GM18873 (cell line): ENCODE measurements around the gene GLI2.

Source experiments
- ATAC-seq: cut with Tn5 transposase; IDR thresholded peaks from one replicate; pipeline ENCODE4 v1.9.1; 2021; ENCODE audit warnings: mild to moderate bottlenecking, moderate library complexity, moderate number of reproducible peaks; ENCODE audit not compliant: unreplicated experiment, low FRiP score

The GLI2 gene

DNA sequence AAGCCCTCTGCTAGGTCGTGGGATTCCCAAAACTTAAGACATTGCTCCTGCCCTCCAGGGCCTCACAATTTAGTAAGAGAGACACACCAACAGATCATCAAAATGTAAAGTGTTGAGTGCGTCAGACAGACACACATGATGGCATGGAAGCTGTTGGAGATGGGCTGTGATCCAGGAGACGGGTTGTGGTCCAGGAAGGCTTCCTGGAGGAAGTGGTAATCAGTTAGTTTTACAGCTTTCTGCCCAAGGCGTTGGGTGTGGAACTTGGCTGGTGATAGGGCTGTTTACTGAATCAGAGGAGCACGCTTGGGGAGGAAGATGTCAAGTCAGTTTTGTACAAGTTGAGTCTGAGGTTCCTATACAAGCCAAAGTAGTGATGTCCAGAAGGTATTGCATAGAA, 24.0 kb upstream of the GLI2 start:
- ATAC-seq: no peak

DNA sequence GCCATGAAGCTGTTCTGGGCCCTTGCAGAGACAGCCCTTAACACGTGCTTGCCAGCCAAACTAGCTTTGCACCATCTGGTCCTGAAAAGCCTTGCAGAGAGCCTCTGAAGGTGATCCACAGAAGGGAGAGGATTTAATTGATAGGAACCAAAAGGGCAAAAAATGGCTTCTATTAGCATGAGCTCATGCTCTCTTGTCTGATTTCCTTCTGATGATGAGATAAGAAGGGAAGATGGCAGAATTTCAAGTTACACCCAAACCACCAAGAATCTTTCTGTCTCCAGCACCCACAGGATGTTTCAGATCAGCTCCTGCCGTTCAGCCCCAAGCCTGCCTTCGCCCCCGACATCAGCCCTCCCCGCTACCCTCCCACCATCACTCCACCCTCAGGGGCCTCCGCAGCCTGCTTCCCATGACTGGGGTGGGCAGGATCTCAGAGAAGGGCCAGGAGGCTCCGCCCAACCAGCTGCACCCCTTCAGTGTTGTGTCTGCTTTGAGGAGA, 23.4 kb upstream of the GLI2 start:
- ATAC-seq: no peak

DNA sequence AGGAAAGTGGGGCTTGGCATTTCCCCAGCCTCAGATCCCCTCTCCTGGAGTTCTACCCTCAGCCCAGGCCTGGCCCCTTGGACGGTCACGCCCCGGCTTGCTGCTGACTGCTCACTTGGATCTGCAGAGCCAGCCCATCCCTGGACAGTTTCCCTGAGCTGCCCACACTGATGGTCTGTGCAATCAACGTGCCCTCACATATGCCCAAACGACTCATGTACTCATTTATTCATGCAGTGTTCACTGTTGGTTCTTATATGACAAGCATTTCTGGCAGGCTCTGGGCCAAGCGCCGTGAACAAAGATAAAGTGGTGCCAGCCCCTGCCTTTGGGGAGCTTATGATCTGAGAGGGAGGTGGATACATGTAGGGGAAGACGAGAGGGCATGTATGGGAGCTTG, 20.3 kb upstream of the GLI2 start:
- ATAC-seq: no peak

DNA sequence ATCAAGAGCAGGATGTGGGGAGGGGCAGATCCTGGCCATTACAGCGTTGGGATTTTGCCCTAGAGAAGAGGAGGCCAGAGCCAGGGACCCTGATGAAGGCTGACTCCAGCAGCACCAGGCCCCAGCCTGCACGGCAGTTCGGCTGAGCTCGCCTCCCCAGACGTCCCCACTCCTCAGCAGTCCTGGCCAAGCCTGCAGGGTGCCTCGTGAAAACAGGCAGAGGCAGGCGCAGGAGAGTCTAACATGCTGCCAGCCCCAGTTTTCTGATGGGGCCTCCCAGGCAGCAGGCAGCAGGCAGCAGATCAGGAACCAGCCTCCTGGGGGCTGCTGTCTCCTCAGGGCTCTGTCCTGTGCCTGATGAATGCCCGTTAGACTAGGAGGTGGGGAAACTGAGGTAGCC, 19.7 kb upstream of the GLI2 start:
- ATAC-seq: no peak

DNA sequence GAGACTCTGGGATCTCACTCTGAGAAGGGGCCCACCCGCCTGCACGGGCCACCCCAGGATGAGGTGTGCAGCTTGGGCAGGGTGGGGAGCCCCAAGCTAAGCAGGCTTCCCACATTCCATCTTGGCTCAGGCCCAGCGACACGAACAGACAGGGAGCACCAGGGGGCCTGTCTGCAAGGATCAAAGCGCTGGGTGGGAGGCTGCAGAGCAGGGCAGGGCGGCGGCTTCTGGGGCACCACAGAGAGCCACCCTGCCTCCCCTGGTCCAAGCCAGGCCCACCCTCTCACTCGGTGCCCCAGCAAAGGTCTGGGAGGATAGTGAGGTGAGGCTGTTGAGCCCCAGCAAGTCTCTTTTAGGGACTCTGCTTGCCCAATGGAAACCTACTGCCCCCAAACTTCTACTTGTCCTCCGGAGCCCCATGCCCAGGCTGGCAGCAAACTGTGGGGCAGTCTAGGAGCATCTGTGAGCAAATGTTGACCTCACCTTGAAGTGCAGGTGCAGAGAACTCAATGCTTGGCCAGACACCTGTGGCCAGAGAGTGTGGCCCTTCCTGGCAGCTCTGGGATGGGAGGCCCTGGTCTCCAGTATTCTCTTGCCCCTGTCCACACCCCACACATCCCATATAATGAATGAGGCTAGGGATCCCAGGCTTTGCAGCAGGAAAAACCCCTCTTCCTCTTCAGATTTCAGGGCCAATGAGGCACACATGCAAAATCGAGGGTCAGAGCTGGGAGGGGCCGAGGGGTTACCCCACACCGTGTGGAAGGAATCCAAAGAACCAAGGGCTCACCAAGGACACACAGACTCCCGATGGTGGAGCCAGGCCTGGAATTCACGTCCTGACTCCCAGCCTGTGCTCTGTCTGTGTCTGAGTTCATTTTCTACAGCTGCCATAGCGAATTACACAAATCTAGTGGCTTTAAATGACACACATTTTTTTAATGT, 18.8 kb upstream of the GLI2 start:
- no peak for ATAC-seq

DNA sequence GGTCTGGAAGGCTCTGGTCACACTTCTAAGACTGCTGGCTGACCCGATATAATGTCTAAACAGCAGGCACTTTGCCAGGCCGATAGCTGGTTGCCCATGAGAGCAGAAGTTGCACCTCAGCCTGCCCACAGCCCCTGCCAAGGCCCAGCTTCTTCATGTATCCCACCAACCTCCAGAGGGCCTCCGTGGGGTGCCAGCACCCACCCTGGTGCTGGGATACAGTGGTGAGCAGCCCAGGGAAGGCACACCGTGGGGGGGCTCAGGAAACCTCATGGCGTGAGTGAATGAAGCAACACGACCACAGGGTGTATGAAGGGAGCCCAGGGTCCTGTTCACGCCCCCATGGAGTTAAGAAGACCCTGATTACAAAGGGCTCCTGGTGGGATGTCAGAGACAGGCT, 16.2 kb upstream of the GLI2 start:
- no peak for ATAC-seq

DNA sequence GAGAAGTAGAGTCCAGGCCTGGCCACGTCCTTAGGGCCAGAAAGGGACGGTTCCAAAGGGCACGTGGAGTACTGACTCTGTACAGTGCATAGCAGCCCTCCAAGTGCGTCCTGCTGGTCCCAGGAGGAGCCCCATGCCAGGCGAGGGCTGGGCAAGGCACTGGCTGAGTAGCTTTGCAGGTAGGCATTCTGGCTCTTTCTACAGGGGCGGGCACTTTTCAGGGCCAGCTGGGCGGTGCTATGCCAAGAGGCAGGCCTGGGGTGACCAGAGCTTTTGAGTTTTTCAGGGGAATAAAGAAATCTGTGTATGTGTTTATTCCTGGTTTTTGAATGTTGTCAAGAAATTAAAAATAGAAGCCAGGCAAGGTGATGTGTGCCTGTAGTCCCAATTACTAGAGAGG, 15.4 kb upstream of the GLI2 start:
- ATAC-seq: no peak

DNA sequence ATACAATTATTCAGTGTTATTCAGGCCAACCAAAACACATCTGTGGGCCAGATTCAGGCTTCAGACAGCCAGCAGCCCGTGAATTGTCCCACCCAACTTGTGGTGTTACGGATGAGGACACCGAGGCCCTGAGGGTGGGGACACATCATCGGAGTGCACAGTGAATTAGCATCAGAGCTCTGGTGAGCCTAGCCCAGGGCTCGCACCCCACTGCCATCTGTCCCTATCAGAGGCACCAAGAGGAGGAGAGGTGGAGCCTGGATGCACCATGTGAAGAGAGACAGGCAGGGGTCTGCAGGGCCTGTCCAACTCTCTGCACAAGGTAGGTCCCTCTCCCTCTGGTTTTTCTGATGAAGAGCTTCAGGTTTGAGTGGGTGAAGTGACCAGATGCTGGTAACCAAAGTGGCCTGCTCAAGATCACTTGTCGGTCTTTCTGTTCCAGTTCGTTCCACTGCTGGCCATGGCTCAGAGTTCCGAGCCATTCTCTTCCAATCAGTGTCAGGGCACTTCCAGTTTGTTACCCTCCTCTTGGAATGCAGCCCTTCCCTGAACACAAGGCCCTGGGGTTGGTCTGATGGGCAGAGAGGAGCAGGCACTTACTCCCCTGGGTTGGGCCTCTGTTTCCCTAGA, 14.8 kb upstream of the GLI2 start:
- no peak for ATAC-seq

DNA sequence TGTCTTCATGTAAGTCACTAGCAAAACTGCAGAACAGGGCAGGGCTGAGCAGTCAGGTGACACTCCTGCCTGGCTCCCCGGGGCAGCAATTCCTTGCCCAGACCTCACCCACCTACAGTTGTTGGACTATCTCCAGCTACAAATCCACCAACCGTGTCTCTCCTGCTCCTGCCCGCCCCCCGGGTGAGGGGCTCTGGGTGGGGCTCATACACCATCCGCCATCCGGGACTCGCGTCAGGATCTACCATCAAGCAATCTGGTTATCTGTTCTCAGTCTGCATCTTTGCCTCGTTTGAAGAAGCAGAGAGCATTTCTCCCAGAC, 13.5 kb upstream of the GLI2 start:
- ATAC-seq: no peak

DNA sequence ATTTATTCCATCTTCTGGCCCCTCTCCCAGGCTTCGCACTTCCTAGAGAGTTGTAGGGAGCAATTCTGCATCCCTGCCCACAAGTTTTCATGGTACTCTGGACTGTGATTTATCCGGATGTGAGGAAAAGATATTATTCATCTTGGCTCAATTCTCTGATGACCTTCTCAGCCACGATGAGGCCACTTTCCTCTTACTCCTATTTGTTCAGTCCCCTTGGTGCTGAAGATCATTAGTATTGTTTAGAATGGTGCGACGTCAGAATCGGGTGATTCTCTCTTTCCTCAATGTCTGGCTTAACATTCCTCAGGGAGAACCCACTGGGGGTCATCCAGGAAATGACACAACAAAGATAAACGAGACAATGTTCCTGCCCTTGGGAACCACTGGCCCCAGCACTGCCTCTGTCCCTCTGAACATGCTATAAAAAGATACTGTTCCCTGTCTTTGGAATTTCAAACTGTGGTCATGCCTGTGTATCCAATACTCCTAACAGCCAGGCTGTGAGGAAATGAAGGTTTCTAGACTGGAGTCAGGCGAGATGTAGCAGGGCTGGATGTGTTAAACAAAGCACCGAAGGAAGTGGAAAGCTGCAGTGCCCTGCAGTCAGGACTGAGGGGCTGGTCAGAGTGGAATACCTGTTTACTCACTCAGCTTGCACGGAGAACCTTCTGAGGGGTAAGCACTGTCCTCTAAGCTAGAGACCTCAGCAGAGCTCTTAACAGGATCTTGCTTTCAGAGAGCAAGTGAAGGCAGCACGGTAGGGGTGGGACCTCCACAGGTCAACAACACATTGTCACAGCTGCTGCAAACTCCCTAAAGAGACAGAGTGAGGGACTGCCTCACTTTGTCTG, 12.9 kb upstream of the GLI2 start:
- no peak for ATAC-seq

DNA sequence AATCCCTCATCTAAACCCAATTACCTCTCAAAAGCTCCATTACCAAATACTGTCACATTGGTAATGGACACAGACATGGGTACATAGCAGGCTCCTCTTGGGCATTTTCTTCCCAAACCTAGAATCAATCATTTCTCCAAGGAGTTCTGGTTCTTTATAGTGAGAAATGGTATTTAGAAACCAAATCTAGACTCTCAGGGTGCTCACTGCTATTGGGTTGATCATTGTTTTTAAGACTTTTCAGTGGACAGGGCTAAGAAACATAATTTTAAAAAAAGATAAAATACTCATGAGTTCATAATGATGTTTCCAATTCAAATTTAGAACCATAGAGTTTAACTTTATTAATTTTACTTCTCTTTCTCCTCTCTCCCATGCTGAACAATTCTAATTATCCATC, 9.4 kb upstream of the GLI2 start:
- no peak for ATAC-seq

DNA sequence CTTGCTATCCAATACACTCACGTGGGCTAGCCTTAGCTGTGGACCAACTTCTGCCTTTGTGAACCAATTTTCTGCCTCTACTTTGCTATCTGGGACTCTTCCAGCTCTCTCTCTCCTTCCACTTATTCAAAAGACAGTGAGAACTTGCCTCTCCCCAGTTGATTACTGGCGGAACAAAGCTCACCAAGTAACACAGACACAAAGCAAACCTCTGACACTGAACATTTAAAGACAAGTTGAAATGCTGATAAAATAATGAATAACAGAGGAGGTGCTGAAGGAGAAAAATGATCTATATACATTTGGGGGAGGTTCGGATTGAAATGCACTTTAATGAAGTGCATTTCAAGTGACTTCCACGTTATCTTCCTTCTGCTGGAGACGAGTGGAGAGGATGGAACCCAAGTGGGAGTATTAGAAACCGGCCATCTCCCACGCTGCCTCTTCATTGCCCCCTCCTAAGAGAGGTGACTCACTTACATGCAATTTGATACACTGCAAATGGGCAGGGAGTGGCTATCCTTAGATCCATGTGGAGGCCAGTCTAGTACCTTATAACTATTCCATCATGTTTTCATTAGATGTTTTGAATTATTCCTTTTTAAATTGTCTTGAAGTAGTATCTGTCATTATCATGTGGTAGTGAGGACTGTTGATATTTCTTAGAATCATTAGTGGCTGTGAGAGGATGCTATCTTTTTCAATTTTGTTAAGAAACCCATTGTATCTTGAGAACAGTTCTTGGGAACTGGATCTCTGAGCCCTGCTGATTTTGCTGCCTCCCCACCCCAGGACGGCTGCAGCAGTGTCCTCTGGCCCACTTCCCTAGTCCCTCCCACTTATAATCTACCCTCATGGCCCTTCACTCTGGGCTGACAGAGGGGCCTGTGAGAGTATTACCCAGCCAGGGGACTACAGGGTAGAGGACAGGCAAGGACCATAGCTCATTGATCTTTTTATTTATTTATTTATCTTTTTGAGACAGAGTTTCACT, 6.0 kb upstream of the GLI2 start:
- ATAC-seq: no peak

DNA sequence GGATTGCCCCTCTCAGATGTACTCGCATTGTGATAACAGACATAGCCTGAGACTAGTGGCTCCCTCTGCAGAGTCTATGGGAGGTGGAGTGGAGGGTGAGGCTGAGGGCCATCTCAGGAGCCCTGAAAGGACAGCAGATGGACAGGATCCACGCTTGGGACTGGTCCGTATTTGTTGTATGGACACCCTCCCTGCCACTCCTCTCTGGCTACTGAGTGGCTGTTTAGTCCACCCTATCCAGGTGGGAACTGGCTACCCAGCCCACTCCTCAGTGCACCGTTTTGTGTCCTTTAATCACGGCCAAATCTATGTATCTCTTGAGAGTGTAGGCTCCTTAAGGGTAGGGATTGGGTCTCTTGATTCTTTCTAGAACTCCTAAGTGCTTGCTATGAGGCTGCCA, 4.5 kb upstream of the GLI2 start:
- no peak for ATAC-seq

DNA sequence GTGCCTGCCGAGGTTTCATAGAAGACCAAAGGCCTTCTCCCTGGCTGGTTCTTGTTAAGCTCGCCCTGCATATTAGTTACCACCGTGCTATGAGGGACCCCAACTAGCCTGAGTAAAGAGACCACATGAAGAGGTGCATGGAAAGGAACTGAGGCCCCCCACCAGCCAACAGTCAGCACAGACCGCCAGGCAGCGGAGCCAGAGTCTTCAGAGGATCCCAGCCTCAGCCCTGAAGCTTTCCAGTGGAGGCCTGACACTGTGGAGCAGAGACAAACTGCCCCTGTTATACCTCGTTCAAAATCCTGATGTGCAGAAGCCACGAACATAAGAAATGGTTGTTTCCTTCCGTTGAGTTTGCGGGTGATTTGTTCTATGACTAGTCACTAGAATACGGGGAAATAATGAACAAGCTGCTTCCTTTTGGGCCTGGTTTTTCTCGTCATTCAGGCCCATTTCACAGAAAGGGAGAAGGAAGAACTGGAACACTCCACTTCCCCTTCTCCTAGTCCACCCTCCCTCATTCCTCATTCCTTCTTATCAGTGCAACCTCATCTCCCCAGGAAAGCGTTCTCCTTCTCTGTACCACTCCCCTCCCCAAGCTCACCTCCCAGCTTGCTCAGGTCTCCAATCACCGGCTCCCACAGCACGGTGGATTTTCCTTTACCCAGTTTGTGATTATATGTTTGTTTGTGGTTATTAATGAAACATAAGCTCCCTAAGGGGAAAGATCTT, 3.0 kb upstream of the GLI2 start:
- ATAC-seq: no peak

DNA sequence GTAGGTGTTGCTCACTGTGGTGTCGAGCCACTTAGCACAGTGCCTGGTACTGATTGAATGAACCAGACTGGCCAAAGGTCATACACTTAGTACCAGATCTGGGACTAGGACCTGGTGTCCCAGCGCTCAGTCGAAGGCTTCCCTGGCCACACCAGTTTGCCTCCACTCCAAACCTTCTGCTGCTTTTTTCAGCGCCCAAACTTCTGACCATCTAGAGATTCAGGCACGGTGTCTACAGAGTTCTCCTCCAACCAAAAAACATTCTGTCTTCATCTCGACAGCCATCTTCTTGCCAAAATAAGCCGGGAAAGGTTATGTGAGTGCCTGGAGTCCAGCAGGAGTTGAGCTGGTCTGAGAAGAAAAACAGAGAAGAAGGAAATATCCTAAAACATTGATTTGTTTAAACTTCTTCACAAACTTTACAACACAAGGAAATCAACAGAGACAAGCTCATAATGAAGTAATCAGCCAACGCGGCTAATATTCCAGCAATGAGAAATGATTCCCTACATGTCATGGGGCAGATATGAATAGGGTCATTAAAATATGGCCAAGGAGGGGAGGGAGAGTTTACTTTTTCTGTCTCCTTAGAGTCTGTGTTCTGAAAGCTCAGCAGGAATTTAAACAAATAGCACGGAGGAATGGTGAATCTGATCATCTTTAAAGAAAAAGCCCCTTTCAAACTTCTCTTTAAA, 2.3 kb upstream of the GLI2 start:
- ATAC-seq: no peak

DNA sequence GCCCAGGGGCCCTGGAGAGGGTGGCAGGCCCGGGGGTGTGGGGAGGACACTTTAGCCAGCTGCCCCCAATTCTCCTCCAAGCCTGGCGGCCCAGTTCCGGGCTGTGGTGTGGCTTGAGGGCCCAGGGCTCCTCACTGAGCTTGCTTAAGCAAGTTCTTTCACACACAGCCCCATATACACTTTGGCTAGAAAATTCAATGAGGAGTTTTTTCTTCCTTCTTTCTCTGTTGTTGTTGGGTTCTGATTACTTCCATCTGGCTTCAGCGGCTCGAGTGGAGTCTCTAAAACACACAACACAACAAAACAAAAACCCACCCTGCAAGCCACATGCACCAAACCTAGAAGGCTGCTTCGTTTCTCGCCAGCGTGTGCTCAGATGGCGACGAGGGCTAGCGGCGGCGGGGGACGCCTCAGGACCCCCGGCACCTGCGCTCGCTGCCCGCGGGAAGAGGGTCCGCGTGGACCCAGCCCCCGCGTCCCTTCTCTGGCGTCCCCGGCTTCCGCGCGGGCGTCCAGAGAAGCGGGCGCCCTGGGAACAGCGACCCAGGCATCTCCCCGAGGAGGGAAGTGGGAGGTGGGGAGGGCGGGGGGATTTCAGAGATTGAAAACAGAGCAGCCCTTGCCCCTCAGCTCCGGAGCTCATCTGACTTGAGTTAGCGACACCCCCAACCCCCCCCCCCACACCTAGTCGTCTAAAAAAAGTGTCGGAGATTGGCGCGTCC, 577 bp upstream of the GLI2 start:
- ATAC-seq: no peak

DNA sequence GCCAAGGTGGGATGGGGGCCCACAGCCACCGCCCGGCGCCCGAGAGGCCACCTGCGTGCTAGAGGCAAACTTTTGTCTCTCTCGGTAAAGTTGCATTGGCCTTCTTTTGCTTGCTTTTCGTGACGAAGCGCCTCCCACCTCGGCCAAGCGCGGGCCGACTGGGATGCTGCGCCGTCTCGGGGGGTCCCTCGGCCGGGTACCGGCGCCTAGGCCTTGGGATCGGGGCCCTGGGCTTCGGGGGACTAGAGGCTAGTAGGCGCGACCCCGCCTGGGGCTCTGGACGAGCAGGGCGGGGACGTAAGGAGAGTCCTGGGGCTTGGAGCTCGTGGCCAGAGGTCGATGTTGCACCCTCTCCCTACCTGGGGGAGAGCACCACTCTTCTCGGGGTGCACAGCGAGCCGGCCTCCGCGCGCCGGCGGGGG, 545 bp downstream of the GLI2 start:
- no peak for ATAC-seq
